ENCODE measurements around the gene RPS6KC1. TPM values are rescaled to one million over a fixed set of nuclear protein-coding genes. Genes with fewer than 3 reads are reported as not detected.

RPS6KC1 gene
- total and polyA plus RNA-seq, 9 of the 15 experiments (the other 6 are each of a cell fraction or from before 2014, with no cell fraction given): 4.3 to 34.6 (median 20.9) TPM

DNA sequence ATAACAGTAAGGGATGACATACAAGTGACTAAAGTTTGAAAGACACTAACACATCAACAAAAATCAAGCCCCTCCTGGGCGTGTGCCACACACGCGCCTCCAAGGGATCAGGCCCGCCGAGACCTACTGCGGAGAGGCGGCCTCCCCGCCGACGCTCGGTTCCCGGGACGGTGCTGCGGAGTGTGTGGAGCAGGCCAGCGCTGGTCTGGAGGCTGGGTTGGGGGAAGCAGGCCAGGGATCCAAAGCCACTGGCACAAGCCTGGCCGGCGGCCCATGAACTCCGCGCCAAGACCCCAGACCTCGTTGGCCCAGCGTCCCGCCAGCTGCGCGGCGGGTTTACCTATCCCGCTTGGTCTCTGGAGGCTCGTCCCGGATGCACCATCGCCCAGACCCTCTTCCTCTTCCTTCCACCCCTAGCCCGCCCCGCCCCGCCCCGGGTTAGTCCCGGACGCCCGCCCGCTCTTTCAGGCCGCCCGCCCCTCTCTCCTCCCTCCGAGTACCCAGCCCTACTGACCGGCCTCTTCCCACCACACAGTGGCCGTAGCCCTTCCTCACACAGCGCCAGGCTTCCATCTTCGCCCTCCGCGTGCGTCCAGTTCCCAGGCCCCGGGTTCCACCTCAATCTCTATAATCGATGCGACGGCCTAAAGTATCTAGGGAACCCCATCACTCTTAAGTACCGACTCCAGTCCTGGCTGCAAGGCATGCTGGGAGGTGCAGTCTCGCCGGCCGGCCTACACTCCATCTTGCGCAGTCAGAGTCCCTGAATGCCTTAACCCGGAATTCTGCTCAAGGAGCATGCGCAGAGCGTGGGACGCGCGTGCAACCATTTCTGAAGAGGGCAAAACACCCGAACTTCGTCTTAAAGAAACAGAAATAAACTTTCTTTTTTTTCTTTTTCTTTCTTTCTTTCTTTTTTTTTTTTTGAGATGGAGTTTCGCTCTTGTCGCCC, 35.7 kb upstream of the RPS6KC1 start, which contains the start of gene ANGEL2 (continued):
- TF ChIP-seq NFE2L1 (tag; IDR thresholded peaks at IDR 0.05; ENCODE audit: borderline replicate concordance, low read depth) (no peak), ZNF263 (CRISPR knock-in tag; IDR thresholded peaks at IDR 0.05; ENCODE audit: borderline replicate concordance) (0 out of 2 replicates have a peak, but pooled peaks have one; percentile 16), RFX7 (CRISPR knock-in tag; IDR thresholded peaks at IDR 0.05) (no peak), E2F3 (CRISPR knock-in tag; IDR thresholded peaks at IDR 0.05) (peak; percentile 52; the same call in 1 of the 2 replicates), MCM7 (IDR thresholded peaks at IDR 0.05) (no peak), HEY1 (CRISPR knock-in tag; IDR thresholded peaks at IDR 0.05; ENCODE audit: borderline replicate concordance) (no peak), ZNF384 (IDR thresholded peaks at IDR 0.05; ENCODE audit: low read depth, low read length) (peak; percentile 64), NCOA4 (IDR thresholded peaks at IDR 0.05; ENCODE audit: partially characterized antibody) (no peak)
- TF ChIP-seq, protein P1, sequence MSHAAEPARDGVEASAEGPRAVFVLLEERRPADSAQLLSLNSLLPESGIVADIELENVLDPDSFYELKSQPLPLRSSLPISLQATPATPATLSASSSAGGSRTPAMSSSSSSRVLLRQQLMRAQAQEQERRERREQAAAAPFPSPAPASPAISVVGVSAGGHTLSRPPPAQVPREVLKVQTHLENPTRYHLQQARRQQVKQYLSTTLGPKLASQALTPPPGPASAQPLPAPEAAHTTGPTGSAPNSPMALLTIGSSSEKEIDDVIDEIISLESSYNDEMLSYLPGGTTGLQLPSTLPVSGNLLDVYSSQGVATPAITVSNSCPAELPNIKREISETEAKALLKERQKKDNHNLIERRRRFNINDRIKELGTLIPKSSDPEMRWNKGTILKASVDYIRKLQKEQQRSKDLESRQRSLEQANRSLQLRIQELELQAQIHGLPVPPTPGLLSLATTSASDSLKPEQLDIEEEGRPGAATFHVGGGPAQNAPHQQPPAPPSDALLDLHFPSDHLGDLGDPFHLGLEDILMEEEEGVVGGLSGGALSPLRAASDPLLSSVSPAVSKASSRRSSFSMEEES (CRISPR knock-in tag; IDR thresholded peaks at IDR 0.05): no peak
- TF ChIP-seq, protein P2, sequence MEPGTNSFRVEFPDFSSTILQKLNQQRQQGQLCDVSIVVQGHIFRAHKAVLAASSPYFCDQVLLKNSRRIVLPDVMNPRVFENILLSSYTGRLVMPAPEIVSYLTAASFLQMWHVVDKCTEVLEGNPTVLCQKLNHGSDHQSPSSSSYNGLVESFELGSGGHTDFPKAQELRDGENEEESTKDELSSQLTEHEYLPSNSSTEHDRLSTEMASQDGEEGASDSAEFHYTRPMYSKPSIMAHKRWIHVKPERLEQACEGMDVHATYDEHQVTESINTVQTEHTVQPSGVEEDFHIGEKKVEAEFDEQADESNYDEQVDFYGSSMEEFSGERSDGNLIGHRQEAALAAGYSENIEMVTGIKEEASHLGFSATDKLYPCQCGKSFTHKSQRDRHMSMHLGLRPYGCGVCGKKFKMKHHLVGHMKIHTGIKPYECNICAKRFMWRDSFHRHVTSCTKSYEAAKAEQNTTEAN (CRISPR knock-in tag; IDR thresholded peaks at IDR 0.05): peak; percentile 57
- TF ChIP-seq, protein P3, sequence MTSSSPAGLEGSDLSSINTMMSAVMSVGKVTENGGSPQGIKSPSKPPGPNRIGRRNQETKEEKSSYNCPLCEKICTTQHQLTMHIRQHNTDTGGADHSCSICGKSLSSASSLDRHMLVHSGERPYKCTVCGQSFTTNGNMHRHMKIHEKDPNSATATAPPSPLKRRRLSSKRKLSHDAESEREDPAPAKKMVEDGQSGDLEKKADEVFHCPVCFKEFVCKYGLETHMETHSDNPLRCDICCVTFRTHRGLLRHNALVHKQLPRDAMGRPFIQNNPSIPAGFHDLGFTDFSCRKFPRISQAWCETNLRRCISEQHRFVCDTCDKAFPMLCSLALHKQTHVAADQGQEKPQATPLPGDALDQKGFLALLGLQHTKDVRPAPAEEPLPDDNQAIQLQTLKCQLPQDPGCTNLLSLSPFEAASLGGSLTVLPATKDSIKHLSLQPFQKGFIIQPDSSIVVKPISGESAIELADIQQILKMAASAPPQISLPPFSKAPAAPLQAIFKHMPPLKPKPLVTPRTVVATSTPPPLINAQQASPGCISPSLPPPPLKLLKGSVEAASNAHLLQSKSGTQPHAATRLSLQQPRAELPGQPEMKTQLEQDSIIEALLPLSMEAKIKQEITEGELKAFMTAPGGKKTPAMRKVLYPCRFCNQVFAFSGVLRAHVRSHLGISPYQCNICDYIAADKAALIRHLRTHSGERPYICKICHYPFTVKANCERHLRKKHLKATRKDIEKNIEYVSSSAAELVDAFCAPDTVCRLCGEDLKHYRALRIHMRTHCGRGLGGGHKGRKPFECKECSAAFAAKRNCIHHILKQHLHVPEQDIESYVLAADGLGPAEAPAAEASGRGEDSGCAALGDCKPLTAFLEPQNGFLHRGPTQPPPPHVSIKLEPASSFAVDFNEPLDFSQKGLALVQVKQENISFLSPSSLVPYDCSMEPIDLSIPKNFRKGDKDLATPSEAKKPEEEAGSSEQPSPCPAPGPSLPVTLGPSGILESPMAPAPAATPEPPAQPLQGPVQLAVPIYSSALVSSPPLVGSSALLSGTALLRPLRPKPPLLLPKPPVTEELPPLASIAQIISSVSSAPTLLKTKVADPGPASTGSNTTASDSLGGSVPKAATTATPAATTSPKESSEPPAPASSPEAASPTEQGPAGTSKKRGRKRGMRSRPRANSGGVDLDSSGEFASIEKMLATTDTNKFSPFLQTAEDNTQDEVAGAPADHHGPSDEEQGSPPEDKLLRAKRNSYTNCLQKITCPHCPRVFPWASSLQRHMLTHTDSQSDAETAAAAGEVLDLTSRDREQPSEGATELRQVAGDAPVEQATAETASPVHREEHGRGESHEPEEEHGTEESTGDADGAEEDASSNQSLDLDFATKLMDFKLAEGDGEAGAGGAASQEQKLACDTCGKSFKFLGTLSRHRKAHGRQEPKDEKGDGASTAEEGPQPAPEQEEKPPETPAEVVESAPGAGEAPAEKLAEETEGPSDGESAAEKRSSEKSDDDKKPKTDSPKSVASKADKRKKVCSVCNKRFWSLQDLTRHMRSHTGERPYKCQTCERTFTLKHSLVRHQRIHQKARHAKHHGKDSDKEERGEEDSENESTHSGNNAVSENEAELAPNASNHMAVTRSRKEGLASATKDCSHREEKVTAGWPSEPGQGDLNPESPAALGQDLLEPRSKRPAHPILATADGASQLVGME (CRISPR knock-in tag; IDR thresholded peaks at IDR 0.05): peak; percentile 88
- TF ChIP-seq, protein P4, sequence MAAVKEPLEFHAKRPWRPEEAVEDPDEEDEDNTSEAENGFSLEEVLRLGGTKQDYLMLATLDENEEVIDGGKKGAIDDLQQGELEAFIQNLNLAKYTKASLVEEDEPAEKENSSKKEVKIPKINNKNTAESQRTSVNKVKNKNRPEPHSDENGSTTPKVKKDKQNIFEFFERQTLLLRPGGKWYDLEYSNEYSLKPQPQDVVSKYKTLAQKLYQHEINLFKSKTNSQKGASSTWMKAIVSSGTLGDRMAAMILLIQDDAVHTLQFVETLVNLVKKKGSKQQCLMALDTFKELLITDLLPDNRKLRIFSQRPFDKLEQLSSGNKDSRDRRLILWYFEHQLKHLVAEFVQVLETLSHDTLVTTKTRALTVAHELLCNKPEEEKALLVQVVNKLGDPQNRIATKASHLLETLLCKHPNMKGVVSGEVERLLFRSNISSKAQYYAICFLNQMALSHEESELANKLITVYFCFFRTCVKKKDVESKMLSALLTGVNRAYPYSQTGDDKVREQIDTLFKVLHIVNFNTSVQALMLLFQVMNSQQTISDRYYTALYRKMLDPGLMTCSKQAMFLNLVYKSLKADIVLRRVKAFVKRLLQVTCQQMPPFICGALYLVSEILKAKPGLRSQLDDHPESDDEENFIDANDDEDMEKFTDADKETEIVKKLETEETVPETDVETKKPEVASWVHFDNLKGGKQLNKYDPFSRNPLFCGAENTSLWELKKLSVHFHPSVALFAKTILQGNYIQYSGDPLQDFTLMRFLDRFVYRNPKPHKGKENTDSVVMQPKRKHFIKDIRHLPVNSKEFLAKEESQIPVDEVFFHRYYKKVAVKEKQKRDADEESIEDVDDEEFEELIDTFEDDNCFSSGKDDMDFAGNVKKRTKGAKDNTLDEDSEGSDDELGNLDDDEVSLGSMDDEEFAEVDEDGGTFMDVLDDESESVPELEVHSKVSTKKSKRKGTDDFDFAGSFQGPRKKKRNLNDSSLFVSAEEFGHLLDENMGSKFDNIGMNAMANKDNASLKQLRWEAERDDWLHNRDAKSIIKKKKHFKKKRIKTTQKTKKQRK (IDR thresholded peaks at IDR 0.05; ENCODE audit: borderline replicate concordance, low read depth, low read length): no peak

All from K562 (cell line).